Measurements from ENCODE around the gene CDCA5.

DNA sequence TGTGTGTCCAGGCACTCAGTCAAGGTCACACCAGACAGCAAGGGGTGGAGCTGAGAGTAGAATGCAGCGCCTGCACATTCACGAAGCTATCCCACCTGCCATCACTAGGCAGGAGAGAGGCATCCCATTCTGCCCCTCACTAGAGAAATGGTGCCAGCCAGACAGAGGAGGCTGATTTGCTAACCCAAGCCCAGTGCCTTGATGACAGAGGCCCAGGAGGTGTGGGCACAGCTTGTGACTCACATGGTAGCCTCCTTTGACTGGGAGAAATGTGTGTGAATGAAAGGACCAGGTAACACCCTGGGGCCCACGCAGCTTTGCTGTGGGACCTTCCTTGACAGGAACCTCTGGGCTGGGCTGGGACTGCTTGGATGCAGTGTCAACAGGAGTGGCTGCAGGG lies 20.3 kb downstream of the CDCA5 start:
- TF ChIP-seq, protein P1, sequence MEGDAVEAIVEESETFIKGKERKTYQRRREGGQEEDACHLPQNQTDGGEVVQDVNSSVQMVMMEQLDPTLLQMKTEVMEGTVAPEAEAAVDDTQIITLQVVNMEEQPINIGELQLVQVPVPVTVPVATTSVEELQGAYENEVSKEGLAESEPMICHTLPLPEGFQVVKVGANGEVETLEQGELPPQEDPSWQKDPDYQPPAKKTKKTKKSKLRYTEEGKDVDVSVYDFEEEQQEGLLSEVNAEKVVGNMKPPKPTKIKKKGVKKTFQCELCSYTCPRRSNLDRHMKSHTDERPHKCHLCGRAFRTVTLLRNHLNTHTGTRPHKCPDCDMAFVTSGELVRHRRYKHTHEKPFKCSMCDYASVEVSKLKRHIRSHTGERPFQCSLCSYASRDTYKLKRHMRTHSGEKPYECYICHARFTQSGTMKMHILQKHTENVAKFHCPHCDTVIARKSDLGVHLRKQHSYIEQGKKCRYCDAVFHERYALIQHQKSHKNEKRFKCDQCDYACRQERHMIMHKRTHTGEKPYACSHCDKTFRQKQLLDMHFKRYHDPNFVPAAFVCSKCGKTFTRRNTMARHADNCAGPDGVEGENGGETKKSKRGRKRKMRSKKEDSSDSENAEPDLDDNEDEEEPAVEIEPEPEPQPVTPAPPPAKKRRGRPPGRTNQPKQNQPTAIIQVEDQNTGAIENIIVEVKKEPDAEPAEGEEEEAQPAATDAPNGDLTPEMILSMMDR (IDR thresholded peaks at IDR 0.05), result no peak
- no peak for TF ChIP-seq POLR2A (IDR thresholded peaks at IDR 0.05)
- TF ChIP-seq POLR2AphosphoS5 (IDR thresholded peaks at IDR 0.05; ENCODE audit: insufficient read depth in 1 of 2, low read depth in 1 of 2), result no peak
